Stomach (tissue), 4 donors: ENCODE measurements around the gene PXMP4.

ENCODE experiments used
- POLR2A ChIP-seq, 4 donors: fragments of 450-650 bp; IDR thresholded peaks; one replicate each; pipeline ENCODE4 v1.6.1; 2016; ENCODE audit warnings: antibody characterized with exemption in 4 of 4, control low read depth in 2 of 4, mild to moderate bottlenecking in 1 of 4, moderate library complexity in 1 of 4
- TF ChIP-seq, protein P1 (sequence below), 7 experiments: fragments of 450-650 bp in 4 of 7; fragments of 200-600 bp in 3 of 7; sonication (generic) in 3 of 7; IDR thresholded peaks; one replicate each; pipeline ENCODE4 v1.5.1; 2016 to 2019; ENCODE audit warnings: antibody characterized with exemption in 7 of 7, control low read depth in 2 of 7, mild to moderate bottlenecking in 1 of 7

DNA sequence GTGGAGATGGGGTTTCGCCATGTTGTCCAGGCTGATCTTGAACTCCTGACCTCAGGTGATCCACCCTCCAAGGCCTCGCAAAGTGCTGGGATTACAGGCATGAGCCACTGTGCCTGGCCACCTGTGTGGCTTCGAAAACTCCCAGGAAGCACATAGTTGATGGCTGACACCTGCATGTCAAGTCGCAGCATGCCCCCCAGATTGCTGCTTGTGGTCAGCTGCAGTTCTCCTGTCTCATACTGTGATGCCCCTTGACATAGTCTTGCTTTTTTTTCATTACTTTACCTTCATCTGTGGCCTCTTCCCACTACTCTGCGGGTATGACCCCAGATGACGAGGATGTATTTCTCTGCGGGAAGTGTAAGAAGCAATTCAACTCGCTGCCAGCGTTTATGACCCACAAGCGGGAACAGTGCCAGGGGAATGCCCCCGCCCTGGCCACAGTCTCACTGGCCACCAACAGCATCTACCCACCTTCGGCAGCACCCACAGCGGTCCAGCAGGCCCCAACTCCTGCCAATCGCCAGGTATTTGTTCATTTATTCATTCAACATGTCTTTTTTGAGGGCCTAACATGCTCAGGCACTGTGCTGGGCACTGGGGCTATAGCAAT lies 24.8 kb upstream of the PXMP4 start:
- TF ChIP-seq, protein P1, sequence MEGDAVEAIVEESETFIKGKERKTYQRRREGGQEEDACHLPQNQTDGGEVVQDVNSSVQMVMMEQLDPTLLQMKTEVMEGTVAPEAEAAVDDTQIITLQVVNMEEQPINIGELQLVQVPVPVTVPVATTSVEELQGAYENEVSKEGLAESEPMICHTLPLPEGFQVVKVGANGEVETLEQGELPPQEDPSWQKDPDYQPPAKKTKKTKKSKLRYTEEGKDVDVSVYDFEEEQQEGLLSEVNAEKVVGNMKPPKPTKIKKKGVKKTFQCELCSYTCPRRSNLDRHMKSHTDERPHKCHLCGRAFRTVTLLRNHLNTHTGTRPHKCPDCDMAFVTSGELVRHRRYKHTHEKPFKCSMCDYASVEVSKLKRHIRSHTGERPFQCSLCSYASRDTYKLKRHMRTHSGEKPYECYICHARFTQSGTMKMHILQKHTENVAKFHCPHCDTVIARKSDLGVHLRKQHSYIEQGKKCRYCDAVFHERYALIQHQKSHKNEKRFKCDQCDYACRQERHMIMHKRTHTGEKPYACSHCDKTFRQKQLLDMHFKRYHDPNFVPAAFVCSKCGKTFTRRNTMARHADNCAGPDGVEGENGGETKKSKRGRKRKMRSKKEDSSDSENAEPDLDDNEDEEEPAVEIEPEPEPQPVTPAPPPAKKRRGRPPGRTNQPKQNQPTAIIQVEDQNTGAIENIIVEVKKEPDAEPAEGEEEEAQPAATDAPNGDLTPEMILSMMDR (IDR thresholded peaks at IDR 0.05), result no peak
- TF ChIP-seq POLR2A (IDR thresholded peaks at IDR 0.05), result no peak
